Neural progenitor cell (in vitro differentiated cells): ENCODE data around the gene SLC30A2. TPM values are rescaled to one million over a fixed set of nuclear protein-coding genes. Genes with fewer than 3 reads are reported as not detected.

Source experiments
- DNase-seq: peaks from one replicate; pipeline ENCODE4 v3.0.0-alpha.2; 2016; ENCODE audit warnings: low spot score
- H2AFZ ChIP-seq: fragments of 200-600 bp; sonication (generic); replicated peaks from 2 replicates; pipeline ENCODE4 v1.6.1; 2016; ENCODE audit warnings: antibody characterized with exemption
- H3F3A ChIP-seq: fragments of 200-600 bp; sonication (generic); 2 replicates; pipeline ENCODE4 v1.6.1; 2016; ENCODE audit warnings: antibody characterized with exemption, low read depth
- H3K27ac ChIP-seq: fragments of 200-600 bp; sonication (generic); 2 replicates; pipeline ENCODE4 v1.5.1; 2016; ENCODE audit warnings: mild to moderate bottlenecking
- H3K27me3 ChIP-seq: fragments of 200-600 bp; sonication (generic); 2 replicates; pipeline ENCODE4 v1.6.1; 2016; ENCODE audit warnings: mild to moderate bottlenecking, moderate library complexity
- H3K36me3 ChIP-seq: fragments of 200-600 bp; sonication (generic); 2 replicates; pipeline ENCODE4 v1.5.1; 2016
- H3K4me1 ChIP-seq: fragments of 200-600 bp; sonication (generic); 2 replicates; pipeline ENCODE4 v1.6.1; 2016; ENCODE audit warnings: mixed run types
- H3K4me2 ChIP-seq: fragments of 200-600 bp; sonication (generic); 2 replicates; pipeline ENCODE4 v1.6.1; 2016
- H3K4me3 ChIP-seq: fragments of 200-600 bp; sonication (generic); 2 replicates; pipeline ENCODE4 v1.5.1; 2016
- H3K79me2 ChIP-seq: fragments of 200-600 bp; sonication (generic); 2 replicates; pipeline ENCODE4 v1.6.1; 2016; ENCODE audit warnings: low read depth
- H3K9ac ChIP-seq: fragments of 200-600 bp; sonication (generic); 2 replicates; pipeline ENCODE4 v1.6.1; 2016
- H3K9me3 ChIP-seq: fragments of 200-600 bp; sonication (generic); 2 replicates; pipeline ENCODE4 v1.5.1; 2016; ENCODE audit warnings: low read depth
- H4K20me1 ChIP-seq: fragments of 200-600 bp; sonication (generic); 2 replicates; pipeline ENCODE4 v1.6.1; 2016; ENCODE audit warnings: low read depth
- H3K27ac Mint-ChIP-seq: 3 replicates; pipeline ENCODE4 v1.8.0; 2021; ENCODE audit warnings: mixed read lengths
- H3K27me3 Mint-ChIP-seq: 2 replicates; pipeline ENCODE4 v1.8.0; 2022; ENCODE audit warnings: low read depth, mild to moderate bottlenecking, inconsistent platforms, moderate library complexity, mixed read lengths; ENCODE audit not compliant: insufficient read depth
- H3K36me3 Mint-ChIP-seq: 3 replicates; pipeline ENCODE4 v1.8.0; 2021; ENCODE audit warnings: mixed read lengths
- H3K4me1 Mint-ChIP-seq: 3 replicates; pipeline ENCODE4 v1.8.0; 2021; ENCODE audit warnings: mixed read lengths
- H3K4me3 Mint-ChIP-seq: 3 replicates; pipeline ENCODE4 v1.8.0; 2021; ENCODE audit warnings: mild to moderate bottlenecking, moderate library complexity, mixed read lengths
- H3K9me3 Mint-ChIP-seq: 3 replicates; pipeline ENCODE4 v1.8.0; 2020; ENCODE audit warnings: mixed read lengths
- EZH2 ChIP-seq: fragments of 200-600 bp; sonication (generic); IDR thresholded peaks from 2 replicates; pipeline ENCODE4 v1.6.1; 2017; ENCODE audit warnings: antibody characterized with exemption, mild to moderate bottlenecking, moderate library complexity
- EZH2phosphoT487 ChIP-seq: fragments of 200-600 bp; sonication (generic); IDR thresholded peaks from 2 replicates; pipeline ENCODE4 v1.6.1; 2017; ENCODE audit warnings: antibody characterized with exemption
- total RNA-seq: library from RNA; depleted of rRNA; stranded (reverse); fragments of >200 nt; gene quantifications from 2 replicates; pipeline ENCODE4 v1.2.3, GENCODE V29; 2015; ENCODE audit warnings: low replicate concordance
- TF ChIP-seq, protein P1 (sequence below): fragments of 200-600 bp; sonication (generic); IDR thresholded peaks from 2 replicates; pipeline ENCODE4 v1.5.1; 2017; ENCODE audit warnings: antibody characterized with exemption, mild to moderate bottlenecking

The SLC30A2 gene
- total RNA-seq, 1 donor from 2014 or later = not detected

DNA sequence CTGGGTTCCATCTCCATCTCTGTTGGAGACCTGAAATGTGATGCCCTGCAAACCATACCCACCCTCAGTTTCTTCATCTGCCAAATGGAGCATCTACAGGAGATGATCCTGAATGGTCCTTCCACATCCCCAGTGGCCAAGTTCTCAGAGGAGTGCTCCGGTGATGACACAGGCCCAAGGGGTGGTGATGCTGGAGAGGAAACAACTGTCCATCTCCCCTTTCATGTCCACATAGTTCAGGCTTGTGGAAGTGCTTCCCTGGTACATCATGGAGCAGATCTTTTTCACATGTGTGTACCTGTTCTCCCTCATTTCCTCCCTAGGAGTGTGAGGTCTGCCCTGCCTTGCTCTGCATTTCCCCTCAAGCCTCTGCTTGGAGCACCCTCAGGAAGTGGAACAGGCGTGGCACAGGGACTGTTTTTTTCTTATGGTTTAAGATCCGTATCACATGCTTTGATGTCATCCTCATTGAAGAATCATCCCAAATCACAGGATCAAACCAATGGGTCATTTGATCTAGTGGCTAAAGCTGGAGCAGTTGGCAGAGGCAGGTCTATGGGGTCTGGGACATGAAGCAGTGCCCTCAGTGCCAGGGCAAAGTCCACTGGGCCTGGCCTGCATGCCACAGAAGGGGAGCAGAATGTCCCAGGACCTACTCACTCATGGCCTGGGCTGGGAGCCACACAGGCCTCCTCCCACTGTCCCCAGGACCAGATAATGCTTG lies 29.7 kb upstream of the SLC30A2 start:
- H3K4me1 Mint-ChIP-seq = peaks cover 11% of the 10 kb centered on the region
- DNase-seq = no peak
- no peaks in the 10 kb centered on the region for H3K27me3 ChIP-seq
- H2AFZ ChIP-seq = no peak overlapping the region
- H3K4me3 Mint-ChIP-seq = no peak overlapping the region
- H3K27me3 Mint-ChIP-seq = peaks cover 5% of the 10 kb centered on the region
- H4K20me1 ChIP-seq = no peaks in the 10 kb centered on the region
- H3K36me3 ChIP-seq = no peaks in the 10 kb centered on the region
- H3K27ac ChIP-seq = no peak overlapping the region
- no peak overlapping the region for H3K4me3 ChIP-seq
- no peaks in the 10 kb centered on the region for H3K36me3 Mint-ChIP-seq
- TF ChIP-seq EZH2 (no peak), EZH2phosphoT487 (no peak)
- TF ChIP-seq, protein P1, sequence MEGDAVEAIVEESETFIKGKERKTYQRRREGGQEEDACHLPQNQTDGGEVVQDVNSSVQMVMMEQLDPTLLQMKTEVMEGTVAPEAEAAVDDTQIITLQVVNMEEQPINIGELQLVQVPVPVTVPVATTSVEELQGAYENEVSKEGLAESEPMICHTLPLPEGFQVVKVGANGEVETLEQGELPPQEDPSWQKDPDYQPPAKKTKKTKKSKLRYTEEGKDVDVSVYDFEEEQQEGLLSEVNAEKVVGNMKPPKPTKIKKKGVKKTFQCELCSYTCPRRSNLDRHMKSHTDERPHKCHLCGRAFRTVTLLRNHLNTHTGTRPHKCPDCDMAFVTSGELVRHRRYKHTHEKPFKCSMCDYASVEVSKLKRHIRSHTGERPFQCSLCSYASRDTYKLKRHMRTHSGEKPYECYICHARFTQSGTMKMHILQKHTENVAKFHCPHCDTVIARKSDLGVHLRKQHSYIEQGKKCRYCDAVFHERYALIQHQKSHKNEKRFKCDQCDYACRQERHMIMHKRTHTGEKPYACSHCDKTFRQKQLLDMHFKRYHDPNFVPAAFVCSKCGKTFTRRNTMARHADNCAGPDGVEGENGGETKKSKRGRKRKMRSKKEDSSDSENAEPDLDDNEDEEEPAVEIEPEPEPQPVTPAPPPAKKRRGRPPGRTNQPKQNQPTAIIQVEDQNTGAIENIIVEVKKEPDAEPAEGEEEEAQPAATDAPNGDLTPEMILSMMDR = no peak
- H3K27ac Mint-ChIP-seq = no peak overlapping the region
- no peaks in the 10 kb centered on the region for H3K79me2 ChIP-seq
- H3K9me3 Mint-ChIP-seq = no peaks in the 10 kb centered on the region
- H3K4me1 ChIP-seq = no peaks in the 10 kb centered on the region
- H3K4me2 ChIP-seq = no peak overlapping the region
- H3K9ac ChIP-seq = no peak overlapping the region
- H3K9me3 ChIP-seq = no peaks in the 10 kb centered on the region
- no peaks in the 10 kb centered on the region for H3F3A ChIP-seq

DNA sequence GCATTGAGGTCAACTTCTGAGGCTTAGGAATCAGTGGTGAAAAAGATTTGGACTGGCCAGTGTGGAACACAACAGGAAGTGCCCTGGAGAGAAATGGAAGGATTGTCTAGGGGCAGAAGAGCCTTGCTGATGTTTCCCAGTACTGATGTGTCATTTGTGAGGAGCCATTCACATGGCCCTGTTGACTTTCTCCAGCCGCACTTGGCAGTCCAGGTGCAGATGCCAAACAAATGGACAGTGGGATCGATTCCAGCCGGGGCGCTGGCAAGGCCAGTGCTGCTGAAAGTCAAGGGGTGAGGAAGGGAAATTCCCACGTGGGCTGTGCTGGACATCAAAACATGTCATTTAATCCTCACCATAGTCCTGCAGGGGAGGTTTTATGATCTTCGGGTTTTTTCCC lies 26.4 kb upstream of the SLC30A2 start:
- H3F3A ChIP-seq = no peaks in the 10 kb centered on the region
- Mint-ChIP-seq H3K36me3 (no peaks in the 10 kb centered on the region), H3K4me3 (no peak overlapping the region), H3K4me1 (peaks cover 3% of the 10 kb centered on the region), H3K9me3 (no peaks in the 10 kb centered on the region), H3K27ac (no peak overlapping the region), H3K27me3 (peaks cover 11% of the 10 kb centered on the region)
- no peaks in the 10 kb centered on the region for H4K20me1 ChIP-seq
- no peaks in the 10 kb centered on the region for H3K79me2 ChIP-seq
- no peak overlapping the region for H3K4me3 ChIP-seq
- TF ChIP-seq, protein P1 = no peak
- TF ChIP-seq EZH2phosphoT487 (no peak), EZH2 (no peak)
- no peak for DNase-seq
- H3K27me3 ChIP-seq = no peaks in the 10 kb centered on the region
- H3K9ac ChIP-seq = no peak overlapping the region
- no peak overlapping the region for H2AFZ ChIP-seq
- no peaks in the 10 kb centered on the region for H3K9me3 ChIP-seq
- no peak overlapping the region for H3K27ac ChIP-seq
- H3K4me1 ChIP-seq = no peaks in the 10 kb centered on the region
- no peaks in the 10 kb centered on the region for H3K36me3 ChIP-seq
- H3K4me2 ChIP-seq = no peak overlapping the region

DNA sequence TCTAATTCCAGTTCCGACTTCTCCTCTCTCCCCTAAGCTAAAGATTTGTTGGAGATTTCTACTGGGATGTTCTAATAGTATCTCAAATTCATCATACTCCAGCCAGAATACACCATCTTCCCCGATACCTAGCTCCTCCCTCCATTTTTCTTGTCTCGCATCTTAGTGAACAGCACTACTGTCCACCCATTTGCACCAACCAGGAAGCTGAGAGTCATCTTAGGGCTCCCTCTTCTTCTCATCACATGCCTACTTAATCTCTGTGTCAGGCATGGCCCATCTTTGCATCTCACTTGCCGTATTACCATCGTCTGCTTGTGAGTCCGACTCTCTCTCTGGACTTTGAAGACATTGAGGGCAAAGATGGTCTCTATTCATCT lies 25.0 kb upstream of the SLC30A2 start:
- Histone ChIP-seq H3F3A (no peaks in the 10 kb centered on the region), H3K27me3 (no peaks in the 10 kb centered on the region), H3K27ac (no peak overlapping the region), H3K4me1 (no peaks in the 10 kb centered on the region), H3K79me2 (no peaks in the 10 kb centered on the region), H3K4me3 (no peak overlapping the region), H3K9me3 (no peaks in the 10 kb centered on the region), H3K9ac (no peak overlapping the region), H2AFZ (no peak overlapping the region), H4K20me1 (no peaks in the 10 kb centered on the region), H3K36me3 (no peaks in the 10 kb centered on the region), H3K4me2 (no peak overlapping the region)
- Mint-ChIP-seq H3K27me3 (peaks cover 9% of the 10 kb centered on the region), H3K36me3 (no peaks in the 10 kb centered on the region), H3K27ac (no peak overlapping the region), H3K4me3 (no peak overlapping the region), H3K9me3 (no peaks in the 10 kb centered on the region), H3K4me1 (peaks cover 3% of the 10 kb centered on the region)
- TF ChIP-seq, protein P1 = no peak
- TF ChIP-seq EZH2 = no peak
- no peak for TF ChIP-seq EZH2phosphoT487
- no peak for DNase-seq
